ENCODE data around the gene NAA25. TPM values are rescaled to one million over a fixed set of nuclear protein-coding genes. Genes with fewer than 3 reads are reported as not detected.

Gene NAA25
- total RNA-seq, 6 experiments from 2014 or later = 21.2 to 26.8 (median 23.8) TPM

- DNase-seq = no peak
- H3K27me3 Mint-ChIP-seq (ENCODE audit: insufficient read depth) = no peaks in the 10 kb centered on the region
- TF ChIP-seq CTCF (IDR thresholded peaks at IDR 0.05) = no peak
- H3K36me3 Mint-ChIP-seq (ENCODE audit: low read depth) = no peaks in the 10 kb centered on the region
- peaks cover 9% of the 10 kb centered on the region for H3K4me1 Mint-ChIP-seq (ENCODE audit: low read depth)
- H3K27ac Mint-ChIP-seq = no peak overlapping the region
- no peak overlapping the region for H3K4me3 Mint-ChIP-seq
- H3K9me3 Mint-ChIP-seq = no peaks in the 10 kb centered on the region
Observed at GRCh38 chr12:111981987-111982386, 126.6 kb downstream of the NAA25 start.

GRCh38 chr12:111980598-111980997, 128.0 kb downstream of the NAA25 start:
- Mint-ChIP-seq H3K4me1 (ENCODE audit: low read depth) (peaks cover 9% of the 10 kb centered on the region), H3K36me3 (ENCODE audit: low read depth) (no peaks in the 10 kb centered on the region), H3K9me3 (no peaks in the 10 kb centered on the region), H3K4me3 (no peak overlapping the region), H3K27me3 (ENCODE audit: insufficient read depth) (no peaks in the 10 kb centered on the region), H3K27ac (no peak overlapping the region)
- TF ChIP-seq CTCF (IDR thresholded peaks at IDR 0.05) = no peak
- DNase-seq = no peak

GRCh38 chr12:111978545-111978944, 130.0 kb downstream of the NAA25 start:
- TF ChIP-seq CTCF (IDR thresholded peaks at IDR 0.05) = no peak
- Mint-ChIP-seq H3K4me3 (no peak overlapping the region), H3K27me3 (ENCODE audit: insufficient read depth) (no peaks in the 10 kb centered on the region), H3K27ac (no peak overlapping the region), H3K36me3 (ENCODE audit: low read depth) (no peaks in the 10 kb centered on the region), H3K4me1 (ENCODE audit: low read depth) (peaks cover 9% of the 10 kb centered on the region), H3K9me3 (no peaks in the 10 kb centered on the region)
- no peak for DNase-seq

- no peak overlapping the region for H3K4me3 Mint-ChIP-seq
- 0 out of 2 replicates have a peak, but pooled peaks cover 4% of the 10 kb centered on the region for H3K36me3 Mint-ChIP-seq (ENCODE audit: low read depth)
- peaks cover 6% of the 10 kb centered on the region for H3K4me1 Mint-ChIP-seq (ENCODE audit: low read depth)
- DNase-seq = no peak
- no peak for TF ChIP-seq CTCF (IDR thresholded peaks at IDR 0.05)
- H3K27ac Mint-ChIP-seq = no peak overlapping the region
- no peaks in the 10 kb centered on the region for H3K27me3 Mint-ChIP-seq (ENCODE audit: insufficient read depth)
- H3K9me3 Mint-ChIP-seq = peaks cover 5% of the 10 kb centered on the region; the same call in 1 of the 2 replicates
Observed at GRCh38 chr12:111976860-111977259, 131.7 kb downstream of the NAA25 start.

Small RNAs within 50 kb of the gene (microRNA-seq; reads per million reads assigned to microRNA genes)
- gene MIR3657 = not detected

Other genes with a start within 250 kb of the NAA25 start
- 1 to 10 TPM; 3.9 to 5.5 (median 4.8) TPM for gene TMEM116, start 95.6 kb downstream of the NAA25 start, total RNA-seq (2021; fragmentation: NEBNext Ultra II Directional; extraction: Animal tissue kit (Norgen Biotek cat#: 25700))
- 10 to 100 TPM; 84.2 to 94.7 (median 88.4) TPM for gene ERP29, start 95.4 kb downstream of the NAA25 start, total RNA-seq (2021; fragmentation: NEBNext Ultra II Directional; extraction: Animal tissue kit (Norgen Biotek cat#: 25700))
- gene TRAFD1, start 16.8 kb upstream of the NAA25 start, total RNA-seq (2021; fragmentation: NEBNext Ultra II Directional; extraction: Animal tissue kit (Norgen Biotek cat#: 25700)) = 10 to 100 TPM; 22.8 to 25.1 (median 24.0) TPM